Right renal cortex interstitium (tissue), 3 donors: ENCODE data around the gene GAK. TPM values are rescaled to one million over a fixed set of nuclear protein-coding genes. Genes with fewer than 3 reads are reported as not detected.

ENCODE experiments used
- DNase-seq, 3 donors: peaks; one replicate each; pipeline ENCODE4 v3.0.0-alpha.2; 2013; ENCODE audit warnings: low read depth in 3 of 3, low spot score in 2 of 3
- polyA plus RNA-seq, 3 donors: library from polyadenylated mRNA; unstranded; fragments of 120-200 nt; gene quantifications; one replicate each; pipeline ENCODE4 v1.2.1, GENCODE V29; 2013; ENCODE audit not compliant: insufficient read length in 3 of 3

Gene GAK
- polyA plus RNA-seq, 3 donors, result 43.4 to 51.6 (median 50.9) TPM

DNA sequence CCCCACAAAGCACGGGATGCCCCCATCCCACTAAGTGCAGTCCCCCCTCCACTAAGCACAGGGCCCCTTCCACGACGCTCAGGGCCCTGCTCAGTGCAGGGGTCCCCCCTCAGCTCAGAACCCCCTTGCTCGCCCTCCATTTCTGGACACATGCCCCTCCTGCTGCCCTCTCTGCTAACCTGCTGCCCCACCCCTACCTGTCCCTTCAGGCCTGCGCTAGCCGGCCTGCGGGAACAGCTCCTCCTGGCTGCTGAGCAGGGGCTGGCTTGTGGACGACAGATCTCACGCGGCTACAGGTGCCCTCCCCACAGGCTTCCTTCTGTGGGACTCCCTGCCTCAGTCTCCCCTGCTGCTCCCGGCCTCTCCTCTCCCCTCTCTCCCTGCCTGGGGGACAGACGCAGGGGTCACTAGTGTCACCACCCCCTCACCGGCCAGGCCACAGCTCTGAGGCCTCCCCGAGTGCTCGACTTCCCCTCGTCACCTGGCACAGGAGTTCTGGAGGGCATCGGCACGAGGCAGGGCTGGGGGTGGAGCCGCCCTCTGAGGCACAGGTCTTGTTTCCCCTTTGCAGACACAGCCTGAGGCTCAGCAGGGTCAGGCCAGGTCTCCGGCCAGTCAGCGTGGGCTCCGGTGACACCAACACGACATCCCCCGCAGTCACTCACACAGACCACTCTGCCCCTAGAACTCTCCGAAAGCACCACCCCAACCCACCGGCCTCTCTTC is 21.6 kb downstream of the GAK start:
- no peak for DNase-seq

DNA sequence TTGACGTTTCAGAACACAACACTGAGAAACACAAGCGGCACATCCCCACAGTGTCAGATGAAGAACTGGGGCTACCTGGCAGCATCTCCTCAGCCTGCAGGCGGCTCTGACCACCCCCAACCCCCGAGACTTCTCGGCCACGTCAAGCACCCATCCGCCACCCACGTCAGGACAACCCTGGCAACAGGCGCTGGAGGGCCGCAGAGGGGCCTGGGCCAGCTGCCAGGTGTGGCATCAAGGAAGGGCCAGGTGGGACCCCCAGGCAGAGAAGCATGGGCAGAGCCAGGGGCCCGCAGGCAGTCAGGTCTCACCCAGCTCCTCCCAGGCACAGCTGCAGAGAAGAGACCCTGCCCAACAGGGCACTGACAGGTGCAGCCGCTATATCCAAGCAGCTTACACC is 22.3 kb downstream of the GAK start:
- DNase-seq, result no peak

DNA sequence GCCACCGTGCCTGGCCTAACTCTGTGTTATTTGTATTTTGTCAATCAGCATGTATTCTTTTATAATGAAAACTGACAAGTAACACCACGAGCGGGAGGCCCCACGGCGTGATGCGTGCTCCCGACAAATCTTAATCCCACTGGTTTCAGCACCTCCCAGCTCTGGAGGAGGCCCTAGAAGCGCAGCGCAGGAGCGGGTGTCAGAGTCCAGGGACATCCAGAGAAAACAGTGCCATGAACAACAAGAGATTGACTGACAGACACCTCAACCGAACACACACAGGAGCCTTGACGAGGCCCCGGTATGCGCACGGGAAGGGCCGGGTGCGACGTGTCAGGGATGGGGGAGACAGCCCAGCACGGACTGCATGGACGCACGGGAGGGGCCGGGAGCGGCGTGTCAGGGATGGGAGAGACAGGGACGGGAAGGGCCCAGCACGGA is 23.0 kb downstream of the GAK start:
- DNase-seq, result no peak

DNA sequence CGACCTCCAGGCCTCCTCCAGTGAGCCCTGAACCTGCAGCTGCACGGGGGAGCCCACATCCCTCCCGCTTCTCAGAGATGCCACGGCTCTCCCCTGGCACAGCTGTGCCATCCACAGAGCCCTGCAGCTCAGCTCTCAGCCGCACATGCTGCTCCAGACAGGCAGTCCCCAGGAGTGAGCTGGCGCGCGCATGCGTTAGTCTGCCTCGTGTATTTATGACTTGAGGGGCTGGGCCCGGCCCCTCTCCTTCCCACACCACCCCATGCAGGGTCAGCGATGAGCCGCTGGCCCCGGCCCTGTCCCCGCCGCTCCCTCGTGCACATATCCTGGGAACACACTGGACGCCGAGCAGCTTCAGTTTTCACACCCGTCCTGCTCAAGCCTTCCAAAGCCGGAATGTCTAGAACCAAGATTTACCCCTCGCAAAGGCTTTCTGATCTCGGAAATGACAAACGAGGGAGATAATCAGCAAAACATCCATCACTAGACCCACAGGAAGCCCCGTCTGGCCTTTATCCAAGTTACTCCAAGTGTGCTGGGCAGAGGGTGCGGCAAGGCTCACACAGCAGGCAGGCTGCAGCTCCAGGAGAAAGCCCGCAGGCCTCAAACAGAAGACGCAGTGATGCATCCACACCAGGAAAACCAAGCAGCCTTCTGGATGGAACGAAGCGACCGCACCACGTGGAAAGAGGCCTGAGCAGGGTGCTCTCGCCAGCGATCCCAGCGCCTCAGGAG is 24.3 kb downstream of the GAK start:
- no peak for DNase-seq

DNA sequence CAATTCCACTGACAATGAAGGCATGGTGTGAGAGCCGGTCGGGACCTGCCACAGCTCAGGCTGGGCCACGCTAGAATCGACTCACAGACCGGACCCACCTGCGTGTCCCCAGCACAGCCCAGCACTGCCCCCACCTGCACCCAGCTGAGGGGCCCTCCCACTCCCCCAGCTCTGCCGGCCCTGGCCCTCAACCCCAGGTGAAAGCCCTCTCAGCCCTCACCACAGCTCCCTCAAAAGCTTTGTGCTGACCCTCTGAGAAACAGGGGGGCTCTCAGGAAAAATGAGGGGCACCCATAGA is 25.1 kb downstream of the GAK start:
- no peak for DNase-seq

DNA sequence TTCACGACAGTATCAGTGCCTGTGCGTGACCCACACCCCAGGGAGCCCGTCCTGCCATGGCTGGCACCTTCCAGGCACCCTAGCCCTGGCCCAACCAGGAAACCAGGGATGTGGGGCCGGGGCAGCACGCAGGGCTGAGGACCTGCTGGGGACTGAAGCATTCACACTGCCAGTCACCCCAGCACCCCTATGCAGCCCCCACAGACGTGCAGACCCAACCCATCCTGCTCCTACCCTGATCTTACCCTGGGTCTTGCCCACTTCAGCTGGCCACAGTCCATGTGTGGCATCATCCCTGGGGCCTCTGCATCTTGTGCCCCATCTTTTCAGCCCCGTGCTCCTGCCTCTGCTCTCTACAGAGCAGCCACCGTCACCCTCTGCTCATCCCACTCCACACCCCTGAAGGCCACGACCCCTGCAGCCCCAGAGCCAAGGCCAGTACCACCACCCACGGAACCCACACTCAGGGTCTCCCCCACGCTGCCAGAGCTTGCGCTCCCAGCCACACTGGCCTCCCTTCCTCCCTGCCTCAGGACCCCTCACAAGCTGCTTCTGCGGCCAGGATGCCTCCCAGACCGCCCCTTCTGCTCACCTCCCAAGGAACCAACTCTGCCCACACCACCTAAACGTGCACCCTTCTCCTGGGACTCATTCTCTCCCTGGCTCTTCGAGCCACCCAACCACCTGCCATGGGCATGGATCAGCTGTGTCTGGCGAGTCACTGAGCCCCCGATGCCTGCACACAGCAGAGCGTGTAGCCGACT is 25.6 kb downstream of the GAK start:
- no peak for DNase-seq

DNA sequence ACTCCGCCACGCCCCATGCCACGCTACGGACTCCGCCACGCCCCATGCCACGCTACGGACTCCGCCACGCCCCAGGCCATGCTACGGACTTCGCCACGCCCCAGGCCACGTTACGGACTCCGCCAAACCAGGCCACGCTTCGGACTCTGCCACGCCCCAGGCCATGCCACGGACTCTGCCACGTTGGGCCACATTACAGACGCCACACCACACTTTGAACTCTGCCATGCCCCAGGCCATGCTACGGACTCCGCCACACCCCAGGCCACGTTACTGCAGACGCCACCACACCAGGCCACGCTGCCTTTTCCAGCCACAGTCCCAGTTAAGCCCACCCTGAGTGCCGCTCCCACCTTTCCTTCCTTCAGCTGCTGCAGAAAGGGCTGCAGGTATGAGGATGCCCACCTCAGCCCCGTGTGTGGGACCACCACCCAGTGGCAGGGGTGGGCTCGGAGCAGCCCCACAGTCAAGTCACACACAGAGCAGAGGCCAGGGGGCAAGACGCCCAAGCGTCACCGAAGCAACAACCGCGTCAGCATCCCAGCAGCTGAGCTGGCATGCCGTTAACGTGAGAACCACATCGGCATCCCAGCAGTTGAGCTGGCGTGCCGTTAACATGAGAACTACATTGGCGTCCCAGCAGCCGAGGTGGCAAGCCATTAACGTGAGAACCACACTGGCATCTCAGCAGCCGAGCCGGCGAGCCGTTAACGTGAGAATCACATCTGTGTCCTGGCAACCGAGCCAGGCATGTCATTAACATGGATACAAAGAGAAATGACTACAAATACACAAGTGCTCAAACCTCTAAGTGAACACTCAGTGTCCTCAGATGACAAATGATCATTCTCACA is 26.4 kb downstream of the GAK start:
- no peak for DNase-seq

DNA sequence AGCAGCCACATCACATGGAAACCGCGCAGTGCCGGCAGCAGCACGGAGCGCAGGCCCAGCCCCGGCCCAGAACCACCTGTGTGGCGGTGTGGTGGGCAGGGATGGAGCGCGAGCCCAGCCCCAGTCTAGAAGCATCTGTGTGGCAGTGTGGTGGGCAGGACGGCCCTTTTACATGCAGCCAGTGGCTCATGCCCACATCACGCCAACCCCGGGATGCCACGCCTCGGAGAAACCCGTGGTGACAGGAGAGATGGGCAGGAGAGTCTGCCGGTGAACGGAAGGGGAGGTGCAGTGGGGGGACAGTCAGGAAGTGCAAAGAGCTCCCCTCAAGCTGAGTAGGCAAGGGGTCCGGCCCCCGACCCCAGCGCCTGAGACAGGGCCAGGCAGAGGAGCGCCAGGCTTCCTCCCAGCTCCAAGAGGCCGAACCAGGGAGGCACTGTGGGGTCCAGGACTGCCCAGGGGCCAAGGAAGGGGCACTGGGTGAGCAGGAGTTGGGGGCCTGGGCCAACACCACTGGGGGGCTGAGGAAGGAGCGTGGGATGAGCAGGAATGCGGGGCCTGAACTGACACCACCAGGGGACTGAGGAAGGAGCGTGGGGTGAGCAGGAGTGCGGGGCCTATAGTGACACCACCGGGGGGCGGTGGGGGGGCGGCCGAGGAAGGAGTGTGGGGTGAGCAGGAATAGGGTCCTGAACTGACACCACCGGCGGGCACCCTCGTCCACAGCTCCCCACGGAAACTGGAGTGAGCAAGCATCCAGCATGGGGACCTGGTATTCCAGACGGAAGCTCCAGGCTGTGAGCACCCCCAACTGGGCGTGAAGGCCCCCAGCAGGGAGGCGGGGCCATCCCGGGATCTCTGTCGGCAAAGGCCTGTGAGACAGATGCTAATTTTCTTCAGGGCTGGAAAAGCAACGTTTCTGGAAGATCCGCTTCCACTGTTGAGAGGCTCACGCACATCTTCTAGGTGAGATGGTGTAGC is 28.8 kb downstream of the GAK start:
- DNase-seq, result no peak

DNA sequence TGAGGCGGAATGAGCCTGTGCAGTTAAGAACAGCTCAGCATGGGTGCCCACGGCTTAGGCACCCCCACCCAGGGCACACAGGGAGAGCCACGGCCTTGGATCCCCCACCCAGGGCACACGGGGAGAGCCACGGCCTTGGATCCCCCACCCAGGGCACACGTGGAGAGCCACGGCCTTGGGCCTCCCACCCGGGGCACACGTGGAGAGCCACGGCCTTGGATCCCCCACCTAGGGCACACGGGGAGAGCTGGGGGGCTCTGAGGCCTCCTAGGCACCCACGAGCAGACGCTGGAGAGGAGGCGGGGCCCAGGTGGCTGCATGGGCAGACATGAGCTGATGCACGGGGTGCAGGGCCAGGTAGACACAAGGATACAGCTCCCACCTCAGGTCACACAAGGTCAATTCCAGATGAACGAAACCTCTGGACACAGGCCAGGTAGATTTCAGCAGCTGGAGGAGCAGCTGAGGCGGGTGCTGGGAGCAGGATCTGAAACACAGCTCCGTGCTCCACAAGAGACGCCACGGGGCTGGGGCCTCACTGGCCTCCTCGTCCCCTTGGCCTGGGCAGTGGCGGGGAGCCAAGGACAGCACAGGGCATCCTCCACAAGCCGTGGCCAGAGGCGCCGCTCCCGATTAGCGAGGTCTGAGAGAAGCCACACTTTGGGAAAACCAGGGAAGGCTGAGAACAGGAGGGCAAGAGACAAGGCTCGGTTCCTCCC is 30.8 kb downstream of the GAK start:
- no peak for DNase-seq

DNA sequence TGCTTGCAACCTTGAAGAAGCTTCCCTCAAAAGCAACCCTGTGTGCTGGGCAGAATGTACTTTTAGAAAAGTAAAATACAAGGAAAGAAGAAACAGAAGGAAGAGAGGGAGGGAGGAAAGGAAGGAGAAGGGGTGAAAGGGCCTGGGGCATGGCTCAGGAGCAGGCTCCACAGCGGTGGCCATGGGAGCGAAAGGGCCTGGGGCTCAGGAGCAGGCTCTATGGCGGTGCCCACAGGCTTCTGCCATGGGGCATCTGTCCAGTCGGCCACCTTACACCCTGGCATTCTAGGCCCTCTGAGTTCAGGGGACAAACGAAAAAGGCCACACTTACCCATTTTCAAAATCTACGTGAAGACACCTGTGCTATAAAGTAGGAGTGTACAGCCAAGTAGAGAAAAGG is 31.4 kb downstream of the GAK start:
- no peak for DNase-seq

DNA sequence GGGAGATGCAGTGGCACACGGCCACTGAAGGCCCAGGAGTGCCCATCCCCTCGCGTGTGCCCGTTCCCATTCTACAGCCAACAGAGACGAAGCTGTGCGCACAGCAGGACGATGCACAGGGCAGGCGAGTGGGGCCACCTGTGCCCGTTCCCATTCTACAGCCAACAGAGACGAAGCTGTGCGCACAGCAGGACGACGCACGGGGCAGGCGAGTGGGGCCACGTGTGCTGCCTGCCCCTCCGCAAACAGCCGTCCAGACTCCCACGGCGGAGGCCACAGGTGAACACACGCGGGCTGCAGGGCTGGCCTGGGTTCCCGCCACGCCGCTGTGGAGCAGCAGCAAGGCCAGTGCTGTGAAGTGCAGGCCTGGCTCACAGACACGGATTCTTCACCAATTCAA is 32.0 kb downstream of the GAK start:
- DNase-seq, result no peak

DNA sequence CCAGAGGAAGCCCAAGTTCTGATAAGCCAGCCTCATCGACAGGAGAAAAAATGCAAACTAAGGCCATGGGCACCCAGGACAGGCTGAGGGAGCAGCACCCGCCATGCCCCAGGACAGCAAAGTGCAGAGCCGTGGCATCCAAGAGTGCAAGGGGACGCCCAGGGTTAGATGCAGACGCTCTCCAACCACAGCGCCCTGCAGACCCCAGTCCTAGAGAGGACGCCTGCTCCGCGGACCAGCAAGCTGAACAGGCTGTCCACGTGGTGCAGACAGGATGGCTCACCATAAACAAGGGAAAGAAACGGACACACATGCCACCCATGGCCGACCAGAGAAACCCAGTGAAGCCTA is 32.6 kb downstream of the GAK start:
- no peak for DNase-seq

DNA sequence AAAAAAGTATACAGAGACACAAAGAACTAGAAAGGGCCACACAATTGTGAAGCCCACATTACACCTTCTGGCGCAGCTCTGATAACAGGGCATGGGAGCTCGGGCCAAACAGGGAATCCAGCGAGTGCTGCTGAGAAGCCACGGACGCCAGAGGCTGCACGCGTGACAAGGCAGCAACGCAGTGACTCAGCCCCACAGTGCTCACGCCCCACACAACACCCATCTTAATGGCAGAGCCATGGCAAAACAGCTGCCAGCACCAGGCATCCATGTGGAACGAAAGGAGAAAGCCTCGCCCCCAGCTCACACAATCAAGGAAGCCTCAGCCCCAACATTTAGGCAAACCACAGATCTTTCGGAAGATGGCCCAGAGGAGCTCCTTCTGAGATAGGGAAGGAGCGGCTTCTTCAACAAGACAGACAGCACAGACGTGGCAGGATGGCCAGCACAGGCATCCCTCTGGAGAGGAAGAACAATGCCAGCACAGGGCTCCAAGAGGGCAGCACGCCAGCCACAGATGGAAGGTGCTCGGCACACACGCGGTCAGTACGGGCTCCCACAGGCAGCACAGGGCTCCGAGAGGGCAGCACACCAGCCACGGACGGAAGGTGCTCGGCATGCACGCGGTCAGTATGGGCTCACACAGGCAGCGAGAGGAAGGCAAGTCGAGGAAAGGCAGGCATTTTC is 33.1 kb downstream of the GAK start:
- DNase-seq, result no peak

DNA sequence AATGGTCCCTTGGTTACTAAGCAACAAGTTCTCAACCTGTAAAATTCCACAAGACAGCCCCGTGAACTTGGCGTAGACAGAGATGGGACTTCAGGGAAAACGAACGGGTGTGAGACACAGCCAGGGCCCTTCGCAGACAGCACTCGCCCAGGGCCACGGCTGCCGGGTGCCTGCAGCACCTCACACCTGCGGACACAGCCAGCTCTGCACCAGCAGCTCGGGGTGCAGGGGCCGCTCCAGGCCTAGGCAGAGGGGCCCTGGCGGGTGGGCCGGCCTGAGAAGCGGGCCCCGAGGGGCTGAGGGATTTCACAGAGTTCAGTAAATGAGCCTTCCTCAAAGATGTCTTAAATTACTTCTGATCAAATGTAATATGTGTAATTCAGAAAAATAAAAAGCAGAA is 34.0 kb downstream of the GAK start:
- no peak for DNase-seq

DNA sequence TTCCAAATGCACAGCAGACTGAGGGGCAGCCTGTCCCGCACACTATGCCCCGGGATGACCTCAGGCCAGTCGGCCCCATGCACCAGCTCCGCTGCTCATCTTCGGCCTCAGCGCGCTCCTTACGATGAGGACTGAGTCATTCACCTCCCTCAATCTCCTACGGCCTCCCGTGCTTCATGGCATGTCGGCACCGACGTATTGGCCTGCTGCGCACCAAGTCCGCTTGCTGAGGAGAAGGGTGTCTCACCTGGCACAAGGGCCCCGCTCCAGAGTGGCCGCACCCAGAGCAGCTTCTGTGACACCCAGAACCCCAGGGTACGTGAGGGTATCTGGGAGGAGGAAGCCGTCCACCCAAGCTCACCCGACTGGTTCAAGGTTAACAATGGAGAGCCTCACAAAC is 35.5 kb downstream of the GAK start:
- DNase-seq, result no peak

DNA sequence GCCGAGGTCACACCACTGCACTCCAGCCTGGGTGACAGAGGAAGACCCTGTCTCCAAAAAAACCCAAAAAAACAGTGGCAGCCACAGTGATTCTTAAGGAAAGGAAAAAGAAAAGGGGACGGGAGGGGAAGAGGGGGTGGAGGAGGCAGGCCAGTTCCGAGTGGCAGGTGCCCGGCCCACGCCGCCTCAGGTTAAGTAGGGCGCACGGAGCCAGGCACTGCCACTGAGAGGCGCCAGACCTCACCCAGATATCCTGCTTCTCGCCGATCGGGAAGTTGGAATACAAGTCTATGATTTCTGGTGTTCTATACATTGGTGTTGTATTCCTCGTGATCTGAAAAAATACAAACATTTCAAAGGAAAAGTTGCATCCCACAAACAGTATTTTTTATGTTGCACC is 35.9 kb downstream of the GAK start:
- DNase-seq, result no peak

DNA sequence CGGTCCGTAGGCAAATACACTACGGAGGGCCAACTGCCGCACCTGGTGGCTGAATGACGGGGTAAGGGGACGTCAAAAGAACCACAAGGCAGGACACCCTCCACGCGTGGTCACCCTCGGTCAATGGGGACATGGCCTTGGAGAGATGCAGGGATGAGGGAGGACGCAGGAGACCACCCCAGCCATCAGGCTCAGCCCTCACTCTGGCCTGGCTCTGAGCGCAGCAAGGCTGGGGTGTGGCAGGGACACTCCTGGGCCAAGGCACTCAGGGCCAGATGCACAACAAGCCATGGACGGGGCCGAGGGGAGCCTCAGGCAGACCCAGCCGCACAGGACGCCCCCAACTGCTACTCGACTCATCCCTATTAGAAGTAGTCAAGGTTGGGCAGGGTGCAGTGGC is 36.5 kb downstream of the GAK start:
- no peak for DNase-seq

DNA sequence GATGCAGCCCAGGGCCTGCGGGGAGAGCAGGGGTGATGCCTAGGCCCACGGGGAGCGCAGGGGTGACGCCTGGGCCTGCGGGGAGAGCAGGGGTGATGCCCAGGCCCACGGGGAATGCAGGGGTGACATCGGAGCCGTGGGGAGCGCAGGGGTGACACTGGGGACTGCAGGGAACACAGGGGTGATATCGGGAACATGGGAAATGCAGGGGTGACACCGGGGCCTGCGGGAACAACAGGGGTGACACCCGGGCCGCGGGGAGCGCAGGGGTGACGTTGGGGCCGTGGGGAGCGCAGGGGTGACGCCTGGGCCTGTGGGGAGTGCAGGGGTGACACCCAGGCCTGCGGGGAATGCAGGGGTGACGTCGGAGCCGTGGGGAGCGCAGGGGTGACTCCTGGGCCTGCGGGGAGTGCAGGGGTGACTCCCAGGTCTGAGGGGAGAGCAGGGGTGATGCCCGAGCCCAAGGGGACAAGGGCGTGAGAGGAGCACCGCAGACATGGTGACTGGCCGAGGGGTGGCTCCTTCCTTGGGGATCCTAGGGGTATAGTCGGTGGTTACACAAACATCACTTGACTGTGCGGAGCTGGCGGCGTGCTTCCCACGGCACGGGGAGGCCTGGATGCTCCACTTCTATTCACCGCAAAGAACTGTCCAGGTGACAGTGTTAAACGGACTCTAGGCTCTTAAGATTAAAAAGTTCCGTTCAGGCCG is 38.0 kb downstream of the GAK start:
- DNase-seq, result no peak
